ENCODE measurements around the gene VCAM1. TPM values are rescaled to one million over a fixed set of nuclear protein-coding genes. Genes with fewer than 3 reads are reported as not detected.
A peak's percentile ranks its signal among the peaks of the same experiment; 100 is the strongest.
"Not testable (repeated sequence)": the region's sequence is repeated elsewhere in the genome, so short reads cannot be mapped to it uniquely, and the experiment has no call there.

The VCAM1 gene
- total RNA-seq, 2 experiments from 2014 or later, result not detected

GRCh38 chr1:100710906-100711682, 8.4 kb upstream of the VCAM1 start:
- Mint-ChIP-seq H3K4me1 (peaks cover 6% of the 10 kb centered on the region), H3K9me3 (ENCODE audit: low read depth) (no peaks in the 10 kb centered on the region), H3K4me3 (no peak overlapping the region), H3K36me3 (ENCODE audit: low read depth) (no peaks in the 10 kb centered on the region), H3K27me3 (peaks cover 21% of the 10 kb centered on the region), H3K27ac (no peak overlapping the region)
- CTCF ChIA-PET, result no interaction called here
- ATAC-seq (no peak), DNase-seq (no peak)
- intact Hi-C loops (cut with DNase I, micrococcal nuclease), result no loop called here
- POLR2A ChIA-PET, result no interaction called here

- CTCF ChIA-PET, result not testable (repeated sequence)
These were observed 6.5 kb upstream of the VCAM1 start for GRCh38 chr1:100713027-100713426.

GRCh38 chr1:100713626-100714025, 5.9 kb upstream of the VCAM1 start:
- DNase-seq (no peak), ATAC-seq (no peak)
- ChIA-PET CTCF (no interaction called here), POLR2A (no interaction called here)
- Mint-ChIP-seq H3K4me3 (no peak overlapping the region), H3K27ac (no peak overlapping the region), H3K9me3 (ENCODE audit: low read depth) (no peaks in the 10 kb centered on the region), H3K36me3 (ENCODE audit: low read depth) (no peaks in the 10 kb centered on the region), H3K4me1 (peaks cover 6% of the 10 kb centered on the region), H3K27me3 (peaks cover 21% of the 10 kb centered on the region)
- intact Hi-C loops (cut with DNase I, micrococcal nuclease), result no loop called here

More at GRCh38 chr1:100713027-100713426, 6.5 kb upstream of the VCAM1 start:
- intact Hi-C loops (cut with DNase I, micrococcal nuclease); H3K4me3 Mint-ChIP-seq; POLR2A ChIA-PET; H3K9me3 Mint-ChIP-seq (ENCODE audit: low read depth); H3K27ac Mint-ChIP-seq; H3K36me3 Mint-ChIP-seq (ENCODE audit: low read depth); H3K4me1 Mint-ChIP-seq: not testable (repeated sequence)
- ATAC-seq (peak; percentile 66), DNase-seq (peak; percentile 65)
- H3K27me3 Mint-ChIP-seq, result peaks cover 21% of the 10 kb centered on the region

- H3K36me3 Mint-ChIP-seq (ENCODE audit: low read depth), result no peaks in the 10 kb centered on the region
- no peak overlapping the region for H3K27ac Mint-ChIP-seq
- DNase-seq (no peak), ATAC-seq (no peak)
- H3K27me3 Mint-ChIP-seq, result peaks cover 19% of the 10 kb centered on the region
- H3K9me3 Mint-ChIP-seq (ENCODE audit: low read depth), result no peaks in the 10 kb centered on the region
- intact Hi-C loops (cut with DNase I, micrococcal nuclease), result no loop called here
- ChIA-PET POLR2A (no interaction called here), CTCF (no interaction called here)
- H3K4me3 Mint-ChIP-seq, result no peak overlapping the region
- H3K4me1 Mint-ChIP-seq, result peaks cover 6% of the 10 kb centered on the region
These were observed 4.9 kb upstream of the VCAM1 start for GRCh38 chr1:100714599-100714998.

- DNase-seq, result no peak
- no peaks in the 10 kb centered on the region for H3K36me3 Mint-ChIP-seq (ENCODE audit: low read depth)
- no peak overlapping the region for H3K27ac Mint-ChIP-seq
- H3K9me3 Mint-ChIP-seq (ENCODE audit: low read depth), result no peaks in the 10 kb centered on the region
- ChIA-PET POLR2A (no interaction called here), CTCF (no interaction called here)
- H3K27me3 Mint-ChIP-seq, result peaks cover 12% of the 10 kb centered on the region
- no peak for ATAC-seq
- intact Hi-C loops (cut with DNase I, micrococcal nuclease), result no loop called here
- H3K4me1 Mint-ChIP-seq, result peaks cover 6% of the 10 kb centered on the region
- no peak overlapping the region for H3K4me3 Mint-ChIP-seq
These were observed 2.3 kb upstream of the VCAM1 start for GRCh38 chr1:100717218-100717617.

GRCh38 chr1:100718581-100718980, 961 bp upstream of the VCAM1 start:
- DNase-seq (no peak), ATAC-seq (no peak)
- H3K4me3 Mint-ChIP-seq, result no peak overlapping the region
- ChIA-PET CTCF (no interaction called here), POLR2A (no interaction called here)
- no peak overlapping the region for H3K27ac Mint-ChIP-seq
- intact Hi-C loops (cut with DNase I, micrococcal nuclease), result no loop called here
- H3K27me3 Mint-ChIP-seq, result peaks cover 9% of the 10 kb centered on the region
- no peaks in the 10 kb centered on the region for H3K36me3 Mint-ChIP-seq (ENCODE audit: low read depth)
- no peaks in the 10 kb centered on the region for H3K4me1 Mint-ChIP-seq
- H3K9me3 Mint-ChIP-seq (ENCODE audit: low read depth), result no peaks in the 10 kb centered on the region

- DNase-seq, result no peak
- intact Hi-C loops (cut with DNase I, micrococcal nuclease), result no loop called here
- peaks cover 14% of the 10 kb centered on the region for H3K27me3 Mint-ChIP-seq
- no peaks in the 10 kb centered on the region for H3K36me3 Mint-ChIP-seq (ENCODE audit: low read depth)
- H3K4me1 Mint-ChIP-seq, result no peaks in the 10 kb centered on the region
- CTCF ChIA-PET, result no interaction called here
- H3K4me3 Mint-ChIP-seq, result no peak overlapping the region
- no peak overlapping the region for H3K27ac Mint-ChIP-seq
- H3K9me3 Mint-ChIP-seq (ENCODE audit: low read depth), result no peaks in the 10 kb centered on the region
- POLR2A ChIA-PET, result no interaction called here
- no peak for ATAC-seq
These were observed 559 bp downstream of the VCAM1 start for GRCh38 chr1:100720101-100720500.

GRCh38 chr1:100720751-100721150, 1.2 kb downstream of the VCAM1 start:
- peaks cover 15% of the 10 kb centered on the region for H3K27me3 Mint-ChIP-seq
- DNase-seq (no peak), ATAC-seq (no peak)
- POLR2A ChIA-PET, result no interaction called here
- H3K9me3 Mint-ChIP-seq (ENCODE audit: low read depth), result no peaks in the 10 kb centered on the region
- no peaks in the 10 kb centered on the region for H3K36me3 Mint-ChIP-seq (ENCODE audit: low read depth)
- H3K4me3 Mint-ChIP-seq, result no peak overlapping the region
- CTCF ChIA-PET, result no interaction called here
- no peak overlapping the region for H3K27ac Mint-ChIP-seq
- H3K4me1 Mint-ChIP-seq, result no peaks in the 10 kb centered on the region
- intact Hi-C loops (cut with DNase I, micrococcal nuclease), result no loop called here

GRCh38 chr1:100721526-100722207, 2.1 kb downstream of the VCAM1 start:
- intact Hi-C loops (cut with DNase I, micrococcal nuclease), result no loop called here
- no peak for ATAC-seq
- no peak for DNase-seq
- H3K27me3 Mint-ChIP-seq, result peaks cover 19% of the 10 kb centered on the region
- no peaks in the 10 kb centered on the region for H3K9me3 Mint-ChIP-seq (ENCODE audit: low read depth)
- H3K4me1 Mint-ChIP-seq, result no peaks in the 10 kb centered on the region
- H3K4me3 Mint-ChIP-seq, result no peak overlapping the region
- CTCF ChIA-PET, result no interaction called here
- no peaks in the 10 kb centered on the region for H3K36me3 Mint-ChIP-seq (ENCODE audit: low read depth)
- POLR2A ChIA-PET, result no interaction called here
- H3K27ac Mint-ChIP-seq, result no peak overlapping the region

- Mint-ChIP-seq H3K27ac (no peak overlapping the region), H3K4me1 (no peaks in the 10 kb centered on the region), H3K4me3 (no peak overlapping the region), H3K9me3 (ENCODE audit: low read depth) (no peaks in the 10 kb centered on the region), H3K27me3 (peaks cover 19% of the 10 kb centered on the region), H3K36me3 (ENCODE audit: low read depth) (no peaks in the 10 kb centered on the region)
- ATAC-seq, result no peak
- ChIA-PET CTCF (no interaction called here), POLR2A (no interaction called here)
- intact Hi-C loops (cut with DNase I, micrococcal nuclease), result no loop called here
- DNase-seq, result no peak
These were observed 2.7 kb downstream of the VCAM1 start for GRCh38 chr1:100722221-100722620.

- H3K36me3 Mint-ChIP-seq (ENCODE audit: low read depth), result no peaks in the 10 kb centered on the region
- ATAC-seq (no peak), DNase-seq (no peak)
- no peaks in the 10 kb centered on the region for H3K4me1 Mint-ChIP-seq
- intact Hi-C loops (cut with DNase I, micrococcal nuclease), result no loop called here
- H3K27me3 Mint-ChIP-seq, result peaks cover 24% of the 10 kb centered on the region
- H3K27ac Mint-ChIP-seq, result no peak overlapping the region
- CTCF ChIA-PET, result no interaction called here
- POLR2A ChIA-PET, result no interaction called here
- no peak overlapping the region for H3K4me3 Mint-ChIP-seq
- no peaks in the 10 kb centered on the region for H3K9me3 Mint-ChIP-seq (ENCODE audit: low read depth)
These were observed 4.7 kb downstream of the VCAM1 start for GRCh38 chr1:100724281-100724680.

- ChIA-PET POLR2A (no interaction called here), CTCF (no interaction called here)
- no peaks in the 10 kb centered on the region for H3K9me3 Mint-ChIP-seq (ENCODE audit: low read depth)
- ATAC-seq, result no peak
- no peak overlapping the region for H3K27ac Mint-ChIP-seq
- no peak for DNase-seq
- H3K36me3 Mint-ChIP-seq (ENCODE audit: low read depth), result no peaks in the 10 kb centered on the region
- peaks cover 10% of the 10 kb centered on the region for H3K27me3 Mint-ChIP-seq
- no peaks in the 10 kb centered on the region for H3K4me1 Mint-ChIP-seq
- intact Hi-C loops (cut with DNase I, micrococcal nuclease), result no loop called here
- H3K4me3 Mint-ChIP-seq, result no peak overlapping the region
These were observed 10.6 kb downstream of the VCAM1 start for GRCh38 chr1:100730130-100730529.

Data from activated CD4-positive, alpha-beta T cell treated with anti-CD3 and anti-CD28 coated beads for 36 hours (primary cell).